ENCODE data around the gene CACNA2D2. TPM values are rescaled to one million over a fixed set of nuclear protein-coding genes. Genes with fewer than 3 reads are reported as not detected.

Gene CACNA2D2
- total RNA-seq (1 to 10 TPM; 2.6 to 8.9 (median 4.1) TPM), total RNA-seq (0.64 to 7.9 (median 5.4) reads per million in 29 experiments)
- total RNA-seq (2013), result 6.0 TPM

DNA sequence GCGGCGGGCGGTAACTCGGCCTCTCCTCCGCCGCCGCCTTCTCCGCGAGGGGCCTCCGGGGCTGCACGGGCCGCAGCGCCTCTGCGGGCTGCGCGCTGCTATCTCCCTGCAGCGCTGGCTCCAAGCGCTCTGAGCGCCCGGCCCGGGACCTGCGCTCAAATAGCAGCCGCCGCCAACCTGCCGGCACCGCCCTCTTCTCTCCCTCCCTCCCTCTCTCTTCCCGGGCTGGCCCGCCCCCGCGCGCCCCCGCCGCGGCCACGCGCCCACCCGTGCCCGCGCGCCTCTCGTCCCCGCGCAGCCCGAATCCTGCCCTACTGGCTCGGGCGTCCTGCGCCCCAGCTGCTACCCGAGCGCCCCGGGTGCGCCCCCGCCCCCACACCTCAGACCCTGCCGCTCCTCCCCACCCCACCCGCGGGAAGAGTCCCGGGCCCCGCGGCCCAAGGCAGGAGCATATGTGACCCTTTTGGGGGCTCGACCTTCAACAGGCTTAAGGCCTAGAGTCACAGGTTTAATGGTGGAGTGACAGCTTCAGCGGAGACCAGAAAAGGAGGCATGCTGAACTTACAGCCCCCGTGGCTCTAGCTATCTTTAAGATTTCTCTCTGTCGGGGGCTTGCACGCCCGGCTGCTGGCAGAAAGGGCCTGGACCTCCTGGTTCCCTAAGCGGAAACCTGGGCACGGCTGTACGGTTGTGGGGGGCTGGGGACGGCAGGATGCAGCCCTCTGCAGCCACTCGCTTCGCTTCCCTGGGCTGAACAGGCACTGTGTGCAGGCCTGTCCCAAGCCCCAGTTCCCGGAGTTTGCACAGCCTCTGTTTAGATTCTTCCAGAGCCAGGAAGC is at the start of gene CACNA2D2:
TSS of gene CACNA2D2 (minus strand) at position 131 of the 839 bp plus-strand sequence. CDS start 211 bp downstream, outside the sequence.
- Histone ChIP-seq H3K9me3 (no peaks in the 10 kb centered on the region), H3K4me1 (ENCODE audit: control insufficient read depth in 1 of 2, extremely low read depth in 1 of 2, insufficient read depth in 2 of 2, low read length in 2 of 2) (peaks cover 0 to 18% of the 10 kb centered on the region in 2 experiments), H3K4me3 (ENCODE audit: control insufficient read depth in 1 of 2, extremely low read depth in 1 of 2, low read length in 1 of 2) (peak within 1 kb of the TSS; percentile 52 to 58), H3K36me3 (ENCODE audit: control insufficient read depth in 2 of 2, extremely low read depth in 1 of 2, insufficient read depth in 1 of 2, low read length in 1 of 2) (no peaks in the 10 kb centered on the region), H3K27ac (ENCODE audit: low read length) (no peak within 1 kb of the TSS), H3K27me3 (replicated peaks in 1 of 2; ENCODE audit: control insufficient read depth in 2 of 2, extremely low read depth in 1 of 2, insufficient read depth in 2 of 2, low read length in 1 of 2) (peaks cover 0 to 55% of the 10 kb centered on the region in 2 experiments)
- Mint-ChIP-seq H3K4me3 (peak within 1 kb of the TSS; percentile 69 to 77 (median 74)), H3K27me3 (peaks cover 10 to 41% of the 10 kb centered on the region in 2 donors), H3K9me3 (no peaks in the 10 kb centered on the region), H3K36me3 (no peaks in the 10 kb centered on the region), H3K27ac (no peak within 1 kb of the TSS), H3K4me1 (peaks cover 8 to 10% (median 10%) of the 10 kb centered on the region in 3 donors)
- ChIA-PET POLR2A (interaction anchor here (0.5 to 1.2 kb wide), 3 partner anchors 8 to 14 kb away, joined by 3 to 5 read pairs (median 4); no protein-coding TSS in a partner anchor), CTCF (no interaction called here)
- DNase-seq (peak; percentile 45 to 82 (median 67)), ATAC-seq (replicated peaks in 1 of 4) (peak; percentile 86 to 91 (median 90))
- WGBS (ENCODE audit: insufficient coverage), result 17% methylated on average over 44 of the region's 71 CpGs

DNA sequence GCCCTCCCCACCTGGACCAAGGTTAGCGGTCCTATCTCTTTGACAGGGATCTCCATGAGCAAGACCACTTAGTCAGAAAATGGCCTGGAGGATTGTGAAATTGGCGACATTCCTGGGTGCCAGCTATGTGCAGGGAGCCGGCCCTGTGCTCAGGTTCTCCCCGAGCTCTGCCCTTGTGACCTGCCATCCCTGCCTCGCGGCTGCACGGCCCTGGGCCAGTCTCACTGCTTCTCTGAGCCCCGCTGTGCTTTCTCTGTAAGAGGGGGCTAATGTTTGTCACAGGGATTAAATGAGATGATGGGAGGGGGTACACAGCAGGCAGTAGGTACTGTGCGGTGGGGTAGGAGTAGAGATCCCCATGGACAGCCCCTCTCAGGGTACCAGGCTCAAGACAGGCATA is 49.2 kb upstream of the CACNA2D2 start:
- H3K27me3 Mint-ChIP-seq, result no peaks in the 10 kb centered on the region

DNA sequence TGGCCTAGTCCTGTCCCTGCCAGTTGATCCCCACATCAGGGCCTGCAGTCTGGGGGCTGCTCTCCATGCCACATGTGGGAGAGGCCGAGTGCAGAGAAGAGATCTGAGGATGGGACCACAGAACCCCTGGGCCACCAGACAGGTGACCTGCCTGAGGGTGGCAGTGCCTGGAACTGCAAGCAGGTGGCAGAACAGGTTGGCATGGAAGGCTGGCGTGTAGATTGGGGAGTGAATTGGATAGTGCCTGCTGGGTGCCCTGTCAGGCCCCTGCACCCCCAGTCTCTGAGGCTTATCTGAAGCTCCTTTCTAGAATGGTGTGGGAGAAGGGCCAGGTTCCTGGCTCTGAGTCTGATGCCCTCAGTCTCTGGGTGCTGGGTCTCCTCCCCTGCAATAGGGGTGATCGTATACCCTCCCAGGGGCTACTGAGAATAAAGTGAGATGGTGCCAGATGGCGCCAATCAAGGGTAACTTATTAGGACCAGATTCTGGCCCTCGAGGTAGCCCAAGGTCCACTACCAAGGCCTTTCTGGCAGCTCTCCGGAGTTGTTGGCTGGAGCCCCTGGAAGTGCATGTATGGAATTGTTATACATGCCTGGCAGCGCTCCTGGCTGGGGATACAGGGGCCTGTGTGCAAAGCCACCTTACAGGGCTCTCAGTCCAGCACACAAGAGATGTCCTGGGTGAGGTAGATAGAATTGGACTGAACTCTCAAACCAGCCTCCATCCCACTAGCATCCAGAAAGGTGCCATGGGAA is 48.4 kb upstream of the CACNA2D2 start:
- H3K9me3 ChIP-seq, result no peaks in the 10 kb centered on the region
- Mint-ChIP-seq H3K4me1 (peaks cover 0 to 5% (median 0%) of the 10 kb centered on the region in 3 donors), H3K36me3 (no peaks in the 10 kb centered on the region), H3K4me3 (no peak overlapping the region), H3K9me3 (no peaks in the 10 kb centered on the region), H3K27ac (no peak overlapping the region), H3K27me3 (no peaks in the 10 kb centered on the region)
- 71% methylated on average over 4 of the region's 7 CpGs for WGBS (ENCODE audit: insufficient coverage)
- CTCF ChIA-PET, result no interaction called here
- POLR2A ChIA-PET, result no interaction called here
- peaks cover 0 to 23% of the 10 kb centered on the region in 2 experiments for H3K27me3 ChIP-seq (replicated peaks in 1 of 2; ENCODE audit: control insufficient read depth in 2 of 2, extremely low read depth in 1 of 2, insufficient read depth in 2 of 2, low read length in 1 of 2)
- H3K27ac ChIP-seq (ENCODE audit: low read length), result no peak overlapping the region
- no peak for ATAC-seq (replicated peaks in 1 of 4)
- no peak for DNase-seq
- H3K36me3 ChIP-seq (ENCODE audit: control insufficient read depth in 2 of 2, extremely low read depth in 1 of 2, insufficient read depth in 1 of 2, low read length in 1 of 2), result no peaks in the 10 kb centered on the region
- H3K4me1 ChIP-seq (ENCODE audit: control insufficient read depth in 1 of 2, extremely low read depth in 1 of 2, insufficient read depth in 2 of 2, low read length in 2 of 2), result peaks cover 0 to 9% of the 10 kb centered on the region in 2 experiments
- no peak overlapping the region for H3K4me3 ChIP-seq (ENCODE audit: control insufficient read depth in 1 of 2, extremely low read depth in 1 of 2, low read length in 1 of 2)

More for the DNA sequence above, 49.2 kb upstream of the CACNA2D2 start:
- H3K27me3 ChIP-seq (replicated peaks in 1 of 2; ENCODE audit: control insufficient read depth in 2 of 2, extremely low read depth in 1 of 2, insufficient read depth in 2 of 2, low read length in 1 of 2), result peaks cover 0 to 27% of the 10 kb centered on the region in 2 experiments
- no peaks in the 10 kb centered on the region for H3K36me3 Mint-ChIP-seq
- H3K4me3 Mint-ChIP-seq, result no peak overlapping the region
- POLR2A ChIA-PET, result no interaction called here
- WGBS (ENCODE audit: insufficient coverage), result 88% methylated on average over 6 of the region's 9 CpGs
- peaks cover 0 to 7% of the 10 kb centered on the region in 2 experiments for H3K4me1 ChIP-seq (ENCODE audit: control insufficient read depth in 1 of 2, extremely low read depth in 1 of 2, insufficient read depth in 2 of 2, low read length in 2 of 2)
- H3K9me3 Mint-ChIP-seq, result no peaks in the 10 kb centered on the region
- H3K4me3 ChIP-seq (ENCODE audit: control insufficient read depth in 1 of 2, extremely low read depth in 1 of 2, low read length in 1 of 2), result no peak overlapping the region
- peaks cover 0 to 5% (median 0%) of the 10 kb centered on the region in 3 donors for H3K4me1 Mint-ChIP-seq
- H3K27ac ChIP-seq (ENCODE audit: low read length), result no peak overlapping the region
- no peaks in the 10 kb centered on the region for H3K9me3 ChIP-seq
- CTCF ChIA-PET, result no interaction called here
- no peak for DNase-seq
- no peak overlapping the region for H3K27ac Mint-ChIP-seq
- no peaks in the 10 kb centered on the region for H3K36me3 ChIP-seq (ENCODE audit: control insufficient read depth in 2 of 2, extremely low read depth in 1 of 2, insufficient read depth in 1 of 2, low read length in 1 of 2)
- no peak for ATAC-seq (replicated peaks in 1 of 4)

DNA sequence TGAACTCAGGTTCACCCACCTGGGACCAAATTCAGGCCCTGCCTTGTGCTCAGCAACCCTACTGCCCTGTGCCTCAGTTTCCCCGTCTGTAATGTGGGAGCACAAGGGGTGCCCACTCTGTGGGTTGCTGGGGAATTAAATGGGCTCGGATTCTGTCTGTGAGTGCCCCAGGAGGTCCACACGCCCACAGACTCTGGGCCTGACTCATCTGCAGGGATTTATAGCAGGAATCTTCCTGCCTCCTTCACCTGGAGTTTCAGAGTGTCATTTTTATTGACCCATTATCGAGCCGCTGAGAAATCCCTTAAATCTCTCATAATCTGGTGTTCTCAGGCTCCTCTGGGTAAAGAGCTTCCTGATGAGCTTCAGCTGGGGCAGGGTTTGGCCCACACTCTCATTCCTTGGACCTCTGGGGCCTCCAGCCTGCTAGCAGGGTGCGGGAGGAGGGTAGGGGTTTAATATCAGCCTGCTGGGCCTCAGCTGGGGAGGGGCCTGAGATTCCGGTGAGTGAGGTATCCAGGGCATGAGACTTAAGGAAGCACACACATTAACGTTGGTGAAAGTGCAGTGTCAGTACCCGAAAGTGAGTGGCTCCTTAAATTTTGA is 47.7 kb upstream of the CACNA2D2 start:
- ATAC-seq (replicated peaks in 1 of 4) (no peak), DNase-seq (no peak)
- H3K27ac Mint-ChIP-seq, result no peak overlapping the region
- H3K36me3 Mint-ChIP-seq, result no peaks in the 10 kb centered on the region
- H3K4me3 ChIP-seq (ENCODE audit: control insufficient read depth in 1 of 2, extremely low read depth in 1 of 2, low read length in 1 of 2), result no peak overlapping the region
- peaks cover 0 to 5% (median 0%) of the 10 kb centered on the region in 3 donors for H3K4me1 Mint-ChIP-seq
- no peaks in the 10 kb centered on the region for H3K27me3 Mint-ChIP-seq
- ChIA-PET POLR2A (no interaction called here), CTCF (interaction anchor here in 1 of 2 donors (0.6 kb wide), 1 partner anchor 932 kb away, joined by 3 read pairs; no protein-coding TSS in a partner anchor)
- peaks cover 0 to 21% of the 10 kb centered on the region in 2 experiments for H3K27me3 ChIP-seq (replicated peaks in 1 of 2; ENCODE audit: control insufficient read depth in 2 of 2, extremely low read depth in 1 of 2, insufficient read depth in 2 of 2, low read length in 1 of 2)
- H3K9me3 Mint-ChIP-seq, result no peaks in the 10 kb centered on the region
- H3K27ac ChIP-seq (ENCODE audit: low read length), result no peak overlapping the region
- H3K4me1 ChIP-seq (ENCODE audit: control insufficient read depth in 1 of 2, extremely low read depth in 1 of 2, insufficient read depth in 2 of 2, low read length in 2 of 2), result peaks cover 0 to 10% of the 10 kb centered on the region in 2 experiments
- no peaks in the 10 kb centered on the region for H3K9me3 ChIP-seq
- H3K36me3 ChIP-seq (ENCODE audit: control insufficient read depth in 2 of 2, extremely low read depth in 1 of 2, insufficient read depth in 1 of 2, low read length in 1 of 2), result no peaks in the 10 kb centered on the region
- 71% methylated on average over 7 of the region's 9 CpGs for WGBS (ENCODE audit: insufficient coverage)
- no peak overlapping the region for H3K4me3 Mint-ChIP-seq

DNA sequence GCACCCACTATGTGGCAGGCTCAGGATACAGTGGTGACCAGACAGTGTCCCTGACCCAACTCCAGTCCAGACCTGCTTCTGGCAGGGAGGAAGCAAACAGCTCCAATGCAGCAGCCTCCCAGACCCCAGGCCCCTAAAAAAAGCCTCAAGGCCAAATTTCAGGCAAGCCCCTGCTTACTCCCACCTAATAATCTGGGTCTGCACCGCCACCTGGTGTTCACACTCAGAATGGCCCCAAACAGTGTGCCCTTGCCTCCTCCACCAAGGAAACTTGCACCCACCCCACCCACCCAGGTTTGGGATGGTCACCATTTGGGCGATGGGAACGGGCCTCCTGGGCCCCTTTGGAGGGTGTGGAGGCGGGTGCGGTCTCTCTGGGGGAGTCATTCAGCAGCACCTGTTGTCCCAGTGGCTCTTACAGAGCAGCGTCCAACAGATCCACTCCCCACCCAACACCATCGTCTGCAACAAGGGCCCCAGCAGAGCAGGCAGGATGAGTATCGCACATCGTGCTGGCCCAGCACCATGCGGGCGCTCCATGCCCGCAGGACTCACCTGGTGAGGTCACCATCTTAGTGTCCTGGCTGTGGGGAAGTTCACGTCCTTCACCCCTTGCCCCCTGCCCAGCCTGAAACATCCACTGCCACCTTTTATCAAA is 46.8 kb upstream of the CACNA2D2 start:
- POLR2A ChIA-PET, result no interaction called here
- H3K4me1 Mint-ChIP-seq, result peaks cover 0 to 5% (median 0%) of the 10 kb centered on the region in 3 donors
- 78% methylated on average over 8 of the region's 13 CpGs for WGBS (ENCODE audit: insufficient coverage)

More for the DNA sequence above, 46.8 kb upstream of the CACNA2D2 start:
- H3K36me3 ChIP-seq (ENCODE audit: control insufficient read depth in 2 of 2, extremely low read depth in 1 of 2, insufficient read depth in 1 of 2, low read length in 1 of 2), result no peaks in the 10 kb centered on the region
- H3K4me1 ChIP-seq (ENCODE audit: control insufficient read depth in 1 of 2, extremely low read depth in 1 of 2, insufficient read depth in 2 of 2, low read length in 2 of 2), result peaks cover 0 to 17% of the 10 kb centered on the region in 2 experiments
- H3K27ac Mint-ChIP-seq, result no peak overlapping the region
- H3K27me3 ChIP-seq (replicated peaks in 1 of 2; ENCODE audit: control insufficient read depth in 2 of 2, extremely low read depth in 1 of 2, insufficient read depth in 2 of 2, low read length in 1 of 2), result peaks cover 0 to 19% of the 10 kb centered on the region in 2 experiments
- H3K36me3 Mint-ChIP-seq, result no peaks in the 10 kb centered on the region
- H3K9me3 Mint-ChIP-seq, result no peaks in the 10 kb centered on the region
- no peaks in the 10 kb centered on the region for H3K9me3 ChIP-seq
- no peak overlapping the region for H3K27ac ChIP-seq (ENCODE audit: low read length)
- no peaks in the 10 kb centered on the region for H3K27me3 Mint-ChIP-seq
- H3K4me3 ChIP-seq (ENCODE audit: control insufficient read depth in 1 of 2, extremely low read depth in 1 of 2, low read length in 1 of 2), result no peak overlapping the region
- ATAC-seq (replicated peaks in 1 of 4), result peak; percentile 60 to 83 (median 72)
- H3K4me3 Mint-ChIP-seq, result no peak overlapping the region
- peak in 31 of 35 experiments; percentile 24 to 75 (median 60) for DNase-seq
- CTCF ChIA-PET, result interaction anchor here in 1 of 2 donors (1.2 kb wide), 3 partner anchors 61 to 202 kb away, joined by 3 to 4 read pairs (median 4); partner anchors contain the start of genes CISH, CYB561D2 and NPRL2
